ENCODE results near the gene EMID1.

The EMID1 gene

DNA sequence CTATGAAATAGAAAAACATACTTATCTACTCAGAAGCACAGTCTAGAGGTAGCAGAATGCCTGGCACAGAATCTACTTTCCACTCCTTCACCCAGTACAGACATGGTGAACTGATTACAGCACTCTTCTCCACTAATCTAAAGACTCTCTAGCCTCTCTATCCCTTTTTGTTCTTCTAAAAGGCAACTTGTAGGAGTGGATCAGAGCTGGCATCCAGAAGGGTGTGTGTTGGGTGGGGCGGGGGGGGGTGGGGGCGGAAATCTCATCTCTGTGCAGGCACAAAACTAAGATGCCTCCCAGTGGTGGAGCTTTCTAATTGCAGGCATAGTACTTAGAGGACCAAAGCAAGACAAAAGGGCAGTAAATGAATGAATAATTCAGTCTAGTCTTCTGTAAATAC, 11.5 kb upstream of the EMID1 start:
- DNase-seq (ENCODE audit: low read depth in 4 of 4, low spot score in 1 of 4) = no peak

- DNase-seq (ENCODE audit: low read depth in 4 of 4, low spot score in 1 of 4) = no peak
Observed at GRCh38 chr22:29195118-29195963, 10.4 kb upstream of the EMID1 start.

- no peak for DNase-seq (ENCODE audit: low read depth in 4 of 4, low spot score in 1 of 4)
Observed at GRCh38 chr22:29195964-29196666, 9.6 kb upstream of the EMID1 start.

DNA sequence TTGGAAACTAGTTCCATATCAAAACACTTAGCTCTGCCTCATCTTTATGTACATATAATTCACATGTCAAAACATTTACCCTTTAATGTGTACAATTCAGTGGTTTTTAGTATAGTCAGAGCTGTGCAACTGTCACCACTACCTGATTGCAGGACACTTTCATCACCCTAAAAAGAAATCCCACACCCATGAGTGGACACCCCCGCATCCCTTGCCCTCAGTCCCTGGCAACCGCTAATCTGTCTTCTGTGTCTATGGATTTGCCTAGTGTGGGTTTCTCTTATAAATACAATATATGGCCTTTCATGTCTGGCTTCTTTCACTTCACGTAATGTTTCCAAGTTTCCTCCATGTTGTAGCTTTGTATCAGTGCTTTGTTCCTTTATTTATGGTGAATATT, 8.6 kb upstream of the EMID1 start:
- DNase-seq (ENCODE audit: low read depth in 4 of 4, low spot score in 1 of 4) = no peak

- no peak for DNase-seq (ENCODE audit: low read depth in 4 of 4, low spot score in 1 of 4)
Observed at GRCh38 chr22:29198240-29198639, 7.5 kb upstream of the EMID1 start.

GRCh38 chr22:29199702-29200400, 5.8 kb upstream of the EMID1 start:
- DNase-seq (ENCODE audit: low read depth in 4 of 4, low spot score in 1 of 4) = no peak

GRCh38 chr22:29200901-29201300, 4.8 kb upstream of the EMID1 start:
- no peak for DNase-seq (ENCODE audit: low read depth in 4 of 4, low spot score in 1 of 4)

DNA sequence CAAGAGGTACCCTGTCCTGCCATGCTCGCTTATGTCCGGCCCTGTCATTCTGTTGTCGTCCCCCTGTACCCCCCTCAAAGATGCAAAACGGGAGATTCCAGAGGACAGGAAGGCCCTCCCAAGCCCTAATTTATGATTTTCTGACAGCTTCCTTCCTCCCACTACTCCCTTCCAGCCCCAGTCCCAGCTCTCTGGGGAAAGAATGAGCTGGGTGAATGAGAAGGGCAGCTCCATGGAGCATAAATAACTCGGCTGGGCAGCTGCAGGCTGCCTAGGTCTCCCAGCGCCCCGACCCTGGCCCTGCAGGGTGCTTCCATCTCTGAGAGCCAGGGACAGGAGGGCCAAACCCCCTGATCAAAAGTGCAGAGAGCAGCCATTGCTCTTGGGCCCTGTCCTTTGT, 3.9 kb upstream of the EMID1 start:
- DNase-seq (ENCODE audit: low read depth in 4 of 4, low spot score in 1 of 4) = no peak

GRCh38 chr22:29202212-29203192, 3.2 kb upstream of the EMID1 start:
- DNase-seq (ENCODE audit: low read depth in 4 of 4, low spot score in 1 of 4) = peak; percentile 7 to 57 (median 12)

GRCh38 chr22:29203488-29204454, 1.9 kb upstream of the EMID1 start:
- no peak for DNase-seq (ENCODE audit: low read depth in 4 of 4, low spot score in 1 of 4)

GRCh38 chr22:29204455-29205183, 1.1 kb upstream of the EMID1 start:
- DNase-seq (ENCODE audit: low read depth in 4 of 4, low spot score in 1 of 4) = no peak

DNA sequence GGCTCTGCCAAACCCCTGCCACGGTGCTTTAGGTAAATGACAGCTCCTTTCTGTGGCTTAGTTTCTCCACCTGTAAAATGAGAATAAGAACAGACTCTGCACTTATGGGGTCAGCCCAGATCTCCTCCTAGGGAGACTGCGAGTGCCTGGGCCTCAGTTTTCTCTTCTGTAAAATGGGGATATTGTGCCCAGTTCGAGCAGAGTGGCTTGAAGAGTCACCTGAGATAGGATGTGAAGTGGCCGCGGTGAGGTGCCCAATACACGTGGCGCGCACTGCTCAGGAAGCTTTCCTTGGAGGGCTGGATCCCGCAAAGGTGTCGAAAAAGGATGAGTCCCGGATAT, 473 bp upstream of the EMID1 start:
- DNase-seq (ENCODE audit: low read depth in 4 of 4, low spot score in 1 of 4) = no peak

- DNase-seq (ENCODE audit: low read depth in 4 of 4, low spot score in 1 of 4) = no peak
Observed at GRCh38 chr22:29206372-29207242, 911 bp downstream of the EMID1 start.

- no peak for DNase-seq (ENCODE audit: low read depth in 4 of 4, low spot score in 1 of 4)
Observed at GRCh38 chr22:29207243-29207550, 1.5 kb downstream of the EMID1 start.

DNA sequence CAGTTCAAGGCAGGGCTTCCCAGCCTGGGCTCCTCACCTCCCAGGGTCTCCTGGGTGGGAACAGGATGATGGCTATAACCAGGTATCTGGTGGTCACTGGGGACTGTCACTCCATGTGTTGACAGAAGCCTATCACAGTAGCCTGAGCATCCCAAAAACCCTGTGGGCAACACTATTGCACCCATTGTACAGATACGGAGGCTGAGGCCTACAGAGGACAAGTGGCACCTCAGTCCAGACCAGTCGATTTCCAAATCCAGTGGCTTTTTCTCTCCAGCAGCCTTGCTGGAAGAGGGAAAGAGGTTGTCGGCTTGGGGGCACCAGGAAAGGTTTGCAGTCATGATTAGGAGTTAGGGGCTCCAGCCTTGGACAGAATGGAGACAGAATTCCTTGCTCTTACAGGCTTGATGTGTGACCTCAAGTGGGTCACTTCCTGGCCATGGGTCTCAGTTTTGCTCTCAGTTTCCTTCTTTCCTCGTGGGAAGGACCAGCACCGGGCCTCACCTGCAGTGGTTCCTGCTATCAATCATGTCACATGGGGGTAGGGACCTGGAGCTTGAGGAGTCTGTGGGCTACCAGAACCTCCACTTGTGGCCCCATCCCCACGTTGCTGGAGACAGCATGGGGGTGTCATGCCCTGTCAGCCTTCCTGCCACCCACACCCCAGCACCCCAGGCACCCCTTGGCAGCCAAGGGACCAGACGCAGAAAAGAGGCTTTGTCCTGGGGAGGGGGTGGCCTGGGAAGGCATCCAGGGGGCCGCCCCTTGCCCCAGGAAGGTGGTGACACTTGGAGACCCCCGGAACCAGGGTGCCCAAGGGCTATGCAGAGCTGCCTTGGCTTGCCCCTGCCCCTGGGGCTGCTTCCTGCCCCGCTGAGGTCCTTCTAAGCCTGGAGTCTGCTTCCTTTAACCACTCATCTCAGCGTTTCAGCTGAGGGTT, 2.1 kb downstream of the EMID1 start:
- no peak for DNase-seq (ENCODE audit: low read depth in 4 of 4, low spot score in 1 of 4)

- no peak for DNase-seq (ENCODE audit: low read depth in 4 of 4, low spot score in 1 of 4)
Observed at GRCh38 chr22:29208502-29208862, 2.8 kb downstream of the EMID1 start.

DNA sequence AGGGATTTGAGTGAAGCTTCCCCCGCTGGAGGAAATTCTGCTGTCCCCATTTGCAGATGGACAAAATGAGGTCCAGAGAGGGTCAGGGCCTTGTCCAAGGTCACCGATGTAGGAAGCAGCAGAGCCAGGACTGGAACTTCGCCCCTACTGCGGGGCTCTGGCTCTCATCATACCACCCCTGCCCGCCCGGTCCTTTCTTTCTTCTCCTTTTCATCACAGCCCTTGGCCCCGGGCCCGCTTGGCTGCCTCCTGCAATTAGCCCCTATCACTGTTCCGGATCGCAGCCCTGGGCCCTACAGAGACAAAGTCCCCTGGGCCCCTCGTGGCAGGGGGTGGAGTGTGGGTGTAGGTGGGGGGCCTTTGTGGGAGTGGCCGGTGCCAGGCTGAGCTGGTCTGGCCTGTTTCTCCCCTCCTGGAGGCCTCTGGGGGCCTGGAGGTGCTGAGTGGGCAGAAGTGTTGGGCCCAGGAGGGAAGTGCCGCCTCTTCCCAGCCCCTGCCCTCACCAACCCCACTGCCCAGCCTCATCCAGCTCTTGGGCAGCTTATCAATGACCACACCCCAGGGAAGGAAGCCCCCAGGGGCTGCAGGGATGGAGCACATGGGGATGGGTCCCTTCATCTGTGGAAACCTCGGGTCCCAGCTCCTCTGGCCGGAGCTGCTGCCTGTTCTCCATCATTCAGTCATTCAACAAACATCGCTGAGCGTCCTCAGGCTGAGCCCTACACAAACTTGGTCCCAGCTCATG, 3.4 kb downstream of the EMID1 start:
- no peak for DNase-seq (ENCODE audit: low read depth in 4 of 4, low spot score in 1 of 4)

All from stimulated activated CD4-positive, alpha-beta T cell treated with anti-CD3 and anti-CD28 coated beads, Interleukin-1b, Interleukin-23, amount 100 ng/mL, for 24 hours (primary cell).